ENCODE measurements around the gene ITGB6.

Gene ITGB6

GRCh38 chr2:160087854-160088745 is 112.0 kb downstream of the ITGB6 start:
- DNase-seq (ENCODE audit: low read depth in 2 of 2): no peak

DNA sequence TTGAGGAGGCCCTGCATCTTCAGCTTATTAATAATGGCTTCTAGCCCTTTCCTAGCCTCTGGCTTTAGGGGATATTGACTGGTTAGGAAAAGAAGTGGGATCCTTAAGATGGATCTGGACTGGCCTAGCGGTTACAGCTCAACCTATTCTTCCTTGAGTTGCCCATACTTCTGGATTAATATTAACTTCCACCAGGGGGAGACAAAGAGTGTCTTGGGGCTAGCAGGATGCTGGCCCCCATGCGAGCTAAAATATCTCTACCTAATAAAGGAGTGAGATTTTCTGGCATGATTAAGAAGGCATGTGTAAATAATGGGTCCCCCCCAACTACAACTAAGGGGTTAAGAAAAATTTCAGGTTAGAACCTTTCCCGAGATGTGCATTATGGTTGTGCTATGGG is 114.4 kb downstream of the ITGB6 start:
- DNase-seq (ENCODE audit: low read depth in 2 of 2): no peak

DNA sequence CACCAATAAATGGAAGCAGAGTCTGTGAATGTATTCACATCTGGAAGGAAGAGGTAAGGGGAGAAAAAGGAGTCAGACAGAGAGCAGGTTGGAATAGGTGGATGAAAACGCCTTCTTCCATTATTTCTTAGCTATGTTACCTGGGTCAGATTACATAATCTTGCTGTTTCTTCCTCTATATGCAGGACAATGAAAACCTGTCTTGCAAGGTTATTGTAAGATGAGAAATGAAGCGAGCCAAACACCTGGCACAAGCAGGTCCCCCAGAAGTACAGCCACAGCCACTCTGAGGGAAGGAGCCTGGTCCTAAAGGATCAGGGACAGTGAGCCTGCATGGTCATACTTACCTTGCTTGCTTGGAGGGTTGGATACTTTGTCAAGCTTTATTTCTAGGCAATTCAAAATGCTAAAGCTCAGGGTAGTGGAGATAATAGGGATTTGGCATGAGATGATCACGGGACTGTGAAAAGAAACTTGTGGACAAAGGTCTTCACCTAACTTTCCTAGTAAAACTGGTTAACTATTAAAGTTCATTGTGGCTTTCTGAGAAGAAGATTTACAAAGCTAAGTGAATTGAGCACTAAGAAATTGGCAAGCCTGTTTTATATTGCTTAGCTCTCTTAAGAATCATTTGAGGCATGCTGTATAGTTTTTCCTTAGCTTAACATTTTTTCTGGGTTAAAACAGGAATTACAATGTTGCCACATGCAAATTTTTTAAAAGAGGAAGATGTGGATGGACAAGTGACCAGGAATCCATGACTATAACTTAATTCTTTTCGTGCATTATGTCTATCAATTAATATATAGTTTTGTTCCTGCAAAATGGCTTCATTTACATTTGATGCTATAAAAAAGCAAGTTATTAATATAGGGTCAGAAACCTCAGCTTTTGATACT is 121.9 kb downstream of the ITGB6 start:
- no peak for DNase-seq (ENCODE audit: low read depth in 2 of 2)

- DNase-seq (ENCODE audit: low read depth in 2 of 2): no peak
These were observed 123.2 kb downstream of the ITGB6 start for GRCh38 chr2:160076914-160077313.

- DNase-seq (ENCODE audit: low read depth in 2 of 2): no peak
These were observed 123.8 kb downstream of the ITGB6 start for GRCh38 chr2:160076241-160076640.

- DNase-seq (ENCODE audit: low read depth in 2 of 2): no peak
These were observed 124.9 kb downstream of the ITGB6 start for GRCh38 chr2:160075171-160075570.

- DNase-seq (ENCODE audit: low read depth in 2 of 2): no peak
These were observed 126.7 kb downstream of the ITGB6 start for GRCh38 chr2:160073284-160073888.

DNA sequence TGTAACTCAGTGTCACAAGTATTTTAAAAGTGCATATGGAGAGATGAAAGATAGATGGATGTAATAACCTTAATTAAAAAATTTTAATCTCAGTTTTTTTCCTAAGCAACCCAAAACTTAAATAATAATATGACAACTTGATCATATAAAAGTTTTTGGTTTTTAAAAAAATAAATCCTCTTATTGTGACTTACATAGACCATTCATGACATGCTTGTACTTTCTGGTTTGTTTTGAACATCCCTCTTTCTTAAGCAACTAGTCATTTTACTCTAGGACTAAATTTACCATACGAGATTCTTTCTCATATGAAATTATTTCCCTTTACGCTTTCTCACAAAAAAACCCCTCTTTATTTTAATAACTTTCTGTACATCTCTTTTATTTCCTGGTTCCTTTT is 131.2 kb downstream of the ITGB6 start:
- no peak for DNase-seq (ENCODE audit: low read depth in 2 of 2)

GRCh38 chr2:160064916-160065315 is 135.2 kb downstream of the ITGB6 start:
- no peak for DNase-seq (ENCODE audit: low read depth in 2 of 2)

GRCh38 chr2:160063879-160064612 is 136.0 kb downstream of the ITGB6 start:
- DNase-seq (ENCODE audit: low read depth in 2 of 2): no peak

DNA sequence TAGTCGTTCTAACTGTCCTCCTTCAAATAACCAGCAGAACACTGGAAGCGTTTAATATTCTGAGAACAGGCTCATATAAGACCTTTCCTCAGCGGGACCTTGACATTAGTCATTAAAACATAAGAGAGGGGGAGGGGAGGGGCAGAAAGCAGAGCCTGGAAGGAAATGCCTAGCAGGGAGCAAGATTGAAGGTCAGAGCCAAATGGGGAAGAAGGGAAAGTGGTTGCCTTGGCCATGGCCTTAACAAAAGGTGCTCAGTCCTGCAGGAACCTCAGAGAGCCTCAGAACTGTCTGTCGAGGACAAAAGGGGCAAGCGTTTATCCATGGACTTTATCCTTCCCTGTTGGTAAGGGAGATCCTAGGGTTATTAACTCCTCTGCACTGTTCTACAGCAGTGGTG is 136.8 kb downstream of the ITGB6 start:
- DNase-seq (ENCODE audit: low read depth in 2 of 2): no peak

GRCh38 chr2:160062292-160063005 is 137.6 kb downstream of the ITGB6 start, which contains the start of gene PLA2R1:
Gene PLA2R1, minus strand, starts transcription at chr2:160062615. Its CDS starts 212 bp downstream, at chr2:160062403.
- no peak for DNase-seq (ENCODE audit: low read depth in 2 of 2)

DNA sequence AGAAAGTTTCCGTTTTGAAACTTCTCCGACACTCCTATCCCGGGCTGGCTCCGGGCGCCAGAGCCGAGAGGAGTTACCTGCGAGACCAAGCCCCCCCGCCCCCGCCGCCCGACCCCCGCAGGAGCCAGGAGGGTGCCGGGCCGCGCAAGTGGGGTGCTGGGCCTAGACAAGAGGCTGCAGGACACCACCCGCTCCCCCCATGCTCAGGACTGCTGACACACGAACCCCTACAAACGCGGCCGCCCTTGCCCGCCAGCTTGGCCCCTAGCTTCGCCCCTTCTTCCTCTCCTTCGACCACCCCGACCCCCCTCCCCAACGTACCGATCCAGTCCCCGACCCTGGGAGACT is 138.2 kb downstream of the ITGB6 start:
- DNase-seq (ENCODE audit: low read depth in 2 of 2): no peak

- no peak for DNase-seq (ENCODE audit: low read depth in 2 of 2)
These were observed 138.5 kb downstream of the ITGB6 start for GRCh38 chr2:160061533-160061932.

GRCh38 chr2:160060297-160060696 is 139.8 kb downstream of the ITGB6 start:
- DNase-seq (ENCODE audit: low read depth in 2 of 2): no peak

DNA sequence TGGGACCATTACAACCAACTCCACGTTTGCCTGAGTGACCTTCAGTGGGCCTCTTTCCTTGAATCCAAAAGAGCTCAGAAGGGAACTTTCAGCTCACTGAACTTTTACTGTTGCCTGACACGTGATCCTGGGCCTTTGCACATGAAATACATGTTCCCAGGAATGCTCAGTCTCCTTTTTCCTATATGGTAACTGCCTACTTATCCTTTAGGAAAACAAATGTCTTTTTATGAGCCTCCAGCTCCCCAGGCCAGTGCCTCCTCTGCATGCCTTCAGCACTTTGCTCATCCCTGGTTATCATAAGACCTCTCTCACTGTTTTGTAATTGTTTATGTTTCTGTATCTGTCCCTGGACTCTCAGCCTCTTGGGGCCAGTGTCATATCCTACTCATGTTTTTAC is 142.7 kb downstream of the ITGB6 start:
- no peak for DNase-seq (ENCODE audit: low read depth in 2 of 2)

GRCh38 chr2:160055726-160056108 is 144.4 kb downstream of the ITGB6 start:
- no peak for DNase-seq (ENCODE audit: low read depth in 2 of 2)

- no peak for DNase-seq (ENCODE audit: low read depth in 2 of 2)
These were observed 144.9 kb downstream of the ITGB6 start for GRCh38 chr2:160054984-160055725.

DNA sequence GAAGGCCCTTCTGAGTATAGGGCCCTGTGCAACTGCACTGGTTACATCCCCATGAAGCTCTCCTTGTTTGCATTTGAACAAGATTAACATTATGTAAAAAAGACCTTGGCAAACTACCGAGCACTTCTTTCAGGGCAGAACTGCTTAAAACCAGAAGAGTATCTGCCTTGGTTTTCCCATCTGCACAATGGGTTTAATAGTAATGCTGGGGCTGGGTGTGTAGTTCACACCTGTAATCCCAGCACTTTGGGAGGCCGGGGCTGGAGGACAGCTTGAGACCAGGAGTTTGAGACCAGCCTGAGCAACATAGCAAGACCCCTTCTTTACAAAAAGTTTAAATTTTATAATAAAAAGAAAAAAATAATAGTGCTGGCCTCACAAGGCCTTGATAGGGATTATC is 146.1 kb downstream of the ITGB6 start:
- DNase-seq (ENCODE audit: low read depth in 2 of 2): no peak

GRCh38 chr2:160052531-160052930 is 147.5 kb downstream of the ITGB6 start:
- no peak for DNase-seq (ENCODE audit: low read depth in 2 of 2)

Measured in stimulated activated CD4-positive, alpha-beta T cell treated with anti-CD3 and anti-CD28 coated beads, Interleukin-1b, Interleukin-23, amount 100 ng/mL, for 4 hours (primary cell).